HepG2 (cell line): ENCODE measurements around the gene EPO. TPM values are rescaled to one million over a fixed set of nuclear protein-coding genes. Genes with fewer than 3 reads are reported as not detected.

Experiments used
- ATAC-seq: fragments of 200-7000 bp; cut with Tn5 transposase; 3 replicates; pipeline ENCODE4 v1.9.1; 2020; ENCODE audit warnings: mild to moderate bottlenecking, moderate library complexity
- BruUV-seq: library from RNA; stranded (reverse); fragments of 400-500 nt; replicated peaks from 2 replicates; lab custom pipeline; 2021; lab: Mats Ljungman, UMichigan
- CTCF ChIA-PET: fragments of 300-600 bp; formaldehyde crosslinking; extraction: SDS; loops from one replicate; lab custom pipeline; 2021; ENCODE audit warnings: low total read pairs, inconsistent platforms, low intra/inter-chr PET ratio; lab: Yijun Ruan, JAX
- POLR2A ChIA-PET: fragments of 350-600 bp; sonication (Branson Sonifier 250); formaldehyde crosslinking; loops from one replicate; lab custom pipeline; 2020; ENCODE audit warnings: antibody characterized with exemption, inconsistent platforms; lab: Yijun Ruan, JAX
- DNase-seq: peaks from one replicate; pipeline ENCODE4 v3.0.0-alpha.2; 2015; ENCODE audit warnings: low spot score
- FAIRE-seq: peaks from 3 replicates; lab custom pipeline; 2011; peaks lifted over from hg19 to GRCh38; lab: Jason Lieb, UNC
- H2AFZ ChIP-seq: one replicate; pipeline ENCODE4 v1.6.1; 2011; ENCODE audit warnings: low read length, inconsistent platforms
- H3K27ac ChIP-seq: fragments of 300-600 bp; 3 replicates; pipeline ENCODE4 v1.8.0; 2011; ENCODE audit warnings: mixed run types, mild to moderate bottlenecking, mixed read lengths, low read length, inconsistent platforms; ENCODE audit not compliant: insufficient read depth; ENCODE audit errors: extremely low read length
- H3K27me3 ChIP-seq, 2 experiments: fragments of 200-600 bp in 1 of 2; 2 replicates in 1 of 2; 3 replicates in 1 of 2; pipeline versions ENCODE4 v1.6.0 to v1.8.0; 2011; ENCODE audit warnings: low read length in 2 of 2, mild to moderate bottlenecking in 2 of 2, moderate library complexity in 2 of 2, inconsistent platforms in 1 of 2; ENCODE audit not compliant: insufficient read depth in 2 of 2, control insufficient read depth in 1 of 2
- H3K36me3 ChIP-seq, 2 experiments: fragments of 200-600 bp in 1 of 2; replicated peaks in 1 of 2; 2 replicates in 1 of 2; 3 replicates in 1 of 2; pipeline versions ENCODE4 v1.5.1 to v1.8.0; 2011; ENCODE audit warnings: low read length in 2 of 2, inconsistent platforms in 1 of 2; ENCODE audit not compliant: insufficient read depth in 2 of 2, control insufficient read depth in 1 of 2
- H3K4me1 ChIP-seq: 2 replicates; pipeline ENCODE4 v1.5.1; 2012; ENCODE audit warnings: low read length, inconsistent platforms; ENCODE audit not compliant: insufficient read depth
- H3K4me2 ChIP-seq: 2 replicates; pipeline ENCODE4 v1.6.0; 2011; ENCODE audit warnings: low read depth, low read length, inconsistent platforms
- H3K4me3 ChIP-seq, 3 experiments: fragments of 200-600 bp in 1 of 3; sonication (generic), shearing (Covaris generic) in 1 of 3; replicated peaks in 1 of 3; 2 replicates each; pipeline ENCODE4 v1.5.1; 2011 to 2016; ENCODE audit warnings: low read length in 3 of 3, inconsistent platforms in 2 of 3, low read depth in 2 of 3, mild to moderate bottlenecking in 2 of 3, control low read depth in 1 of 3, mixed read lengths in 1 of 3; ENCODE audit not compliant: insufficient read depth in 1 of 3
- H3K79me2 ChIP-seq: one replicate; pipeline ENCODE4 v1.6.1; 2011; ENCODE audit warnings: low read length, inconsistent platforms; ENCODE audit not compliant: insufficient read depth
- H3K9ac ChIP-seq: 2 replicates; pipeline ENCODE4 v1.6.0; 2011; ENCODE audit warnings: mild to moderate bottlenecking, low read depth, low read length, inconsistent platforms; ENCODE audit not compliant: insufficient read depth
- H3K9me3 ChIP-seq: 2 replicates; pipeline ENCODE4 v1.5.1; 2012; ENCODE audit warnings: mild to moderate bottlenecking, low read length
- H4K20me1 ChIP-seq: 2 replicates; pipeline ENCODE4 v1.6.0; 2011; ENCODE audit warnings: inconsistent platforms, mild to moderate bottlenecking, low read length, moderate library complexity; ENCODE audit not compliant: insufficient read depth
- ARID5B ChIP-seq: IDR thresholded peaks from 2 replicates; pipeline ENCODE4 v1.4.0; 2020; ENCODE audit warnings: mild to moderate bottlenecking, missing genetic modification reagents
- CCDC6 ChIP-seq: sonication (generic); formaldehyde crosslinking; IDR thresholded peaks from 2 replicates; pipeline ENCODE4 v1.8.1; 2022; ENCODE audit warnings: mild to moderate bottlenecking, missing genetic modification reagents, moderate library complexity
- HNRNPH1 ChIP-seq: fragments of 200-400 bp; formaldehyde crosslinking; optimal IDR thresholded peaks from 2 replicates; pipeline ENCODE3; 2017; ENCODE audit warnings: mild to moderate bottlenecking, low read depth, low read length
- KDM5B ChIP-seq: sonication (generic); formaldehyde crosslinking; IDR thresholded peaks from 2 replicates; pipeline ENCODE4 v1.4.0; 2020; ENCODE audit warnings: missing genetic modification reagents, mild to moderate bottlenecking, borderline replicate concordance
- KMT2A ChIP-seq: sonication (generic); formaldehyde crosslinking; IDR thresholded peaks from 2 replicates; pipeline ENCODE4 v1.4.0; 2020; ENCODE audit warnings: missing genetic modification reagents
- MXI1 ChIP-seq: IDR thresholded peaks from 3 replicates; pipeline ENCODE4 v1.6.1; 2012; ENCODE audit warnings: low read depth, low read length, inconsistent platforms, borderline replicate concordance
- MYC ChIP-seq: sonication (generic); formaldehyde crosslinking; IDR thresholded peaks from 2 replicates; pipeline ENCODE4 v1.9.0; 2021; ENCODE audit warnings: missing genetic modification reagents, borderline replicate concordance
- PLRG1 ChIP-seq: fragments of 450-650 bp; conservative IDR thresholded peaks from 2 replicates; pipeline ENCODE4 v1.6.1; 2016
- RAD51 ChIP-seq: fragments of 450-650 bp; IDR thresholded peaks from 2 replicates; pipeline ENCODE4 v1.6.1; 2016; ENCODE audit warnings: borderline replicate concordance
- YEATS4 ChIP-seq: sonication (generic); formaldehyde crosslinking; IDR thresholded peaks from 2 replicates; pipeline ENCODE4 v1.4.0; 2020; ENCODE audit warnings: missing genetic modification reagents, borderline replicate concordance
- ZBTB7B ChIP-seq: sonication (generic); formaldehyde crosslinking; IDR thresholded peaks from 2 replicates; pipeline ENCODE4 v1.4.0; 2020; ENCODE audit warnings: missing genetic modification reagents
- ZNF556 ChIP-seq: sonication (generic); formaldehyde crosslinking; IDR thresholded peaks from 2 replicates; pipeline ENCODE4 v1.4.0; 2020; ENCODE audit warnings: mild to moderate bottlenecking, missing genetic modification reagents, borderline replicate concordance
- ZNF670 ChIP-seq: sonication (generic); formaldehyde crosslinking; IDR thresholded peaks from 2 replicates; pipeline ENCODE4 v1.8.0; 2022; ENCODE audit warnings: mild to moderate bottlenecking, missing genetic modification reagents, borderline replicate concordance
- ZNF687 ChIP-seq: sonication (generic); formaldehyde crosslinking; IDR thresholded peaks from 2 replicates; pipeline ENCODE4 v1.5.1; 2020; ENCODE audit warnings: mild to moderate bottlenecking, missing genetic modification reagents, moderate library complexity
- ZNF777 ChIP-seq: sonication (generic); formaldehyde crosslinking; IDR thresholded peaks from 2 replicates; pipeline ENCODE4 v1.4.0; 2020; ENCODE audit warnings: missing genetic modification reagents
- ZNF816 ChIP-seq: sonication (generic); formaldehyde crosslinking; IDR thresholded peaks from 2 replicates; pipeline ENCODE4 v1.8.0; 2022; ENCODE audit warnings: missing genetic modification reagents, mild to moderate bottlenecking, borderline replicate concordance
- WGBS: methylation state at CpG from one replicate; pipeline ENCODE4 v1.1.6; 2017; ENCODE audit warnings: low lambda C conversion rate; 5-methylcytosine and 5-hydroxymethylcytosine counted together
- in situ Hi-C: cut with HindIII; loops from 2 replicates; pipeline ENCODE4 v1.10.0; 2017; ENCODE audit warnings: low pct_unique_long_range_greater_than_20kb; ENCODE audit not compliant: extremely low pct_ligation_motif_present
- intact Hi-C: fragments of 100-400 bp; cut with micrococcal nuclease; formaldehyde crosslinking; loops from one replicate; pipeline ENCODE4 v1.10.0; 2022; ENCODE audit not compliant: unreplicated experiment
- polyA plus RNA-seq, 8 experiments: library from polyadenylated mRNA; depleted of rRNA in 3 of 8; stranded (reverse) in 7 of 8; unstranded in 1 of 8; fragments of >200 nt; fragmentation: Illumina TruSeq in 4 of 8; extraction: Trizol in 4 of 8; gene quantifications; 2 replicates each; pipeline versions ENCODE4 v1.2.1 to v1.2.3, GENCODE V29; 2011 to 2016; ENCODE audit warnings: low read depth in 4 of 8, missing spikeins in 1 of 8, mixed read lengths in 1 of 8; ENCODE audit not compliant: insufficient read depth in 1 of 8
- total RNA-seq, 5 experiments: library from RNA; depleted of rRNA; stranded (reverse); fragments of >200 nt; fragmentation: Illumina TruSeq; extraction: Trizol; gene quantifications; 2 replicates each; pipeline ENCODE4 v1.2.3, GENCODE V29; 2016; ENCODE audit warnings: low read depth in 1 of 5

EPO gene
- total and polyA plus RNA-seq, 2 of the 13 experiments (the other 11 are each of a cell fraction or from before 2014, with no cell fraction given) = 10.3 to 25.7 TPM

- WGBS = 2% methylated on average over 11 of the region's 56 CpGs
- peak overlapping the region; percentile 92 for H3K4me2 ChIP-seq
- TF ChIP-seq ZNF556 (CRISPR knock-in tag) (no peak), HNRNPH1 (no peak), ZNF670 (CRISPR knock-in tag) (peak; percentile 54; the same call in 1 of the 2 replicates), CCDC6 (CRISPR knock-in tag) (no peak), ZNF816 (peak; percentile 43; the same call in 1 of the 2 replicates), PLRG1 (no peak), KDM5B (CRISPR knock-in tag) (no peak; the same call in 1 of the 2 replicates), YEATS4 (CRISPR knock-in tag) (peak; percentile 34; the same call in 1 of the 2 replicates), ZNF687 (CRISPR knock-in tag) (peak; percentile 94), RAD51 (no peak), KMT2A (0 out of 2 replicates have a peak, but pooled peaks have one; percentile 45), ZBTB7B (CRISPR knock-in tag) (peak; percentile 73), MYC (CRISPR knock-in tag) (peak; percentile 81; the same call in 1 of the 2 replicates), MXI1 (peak; percentile 31; the same call in 1 of the 3 replicates), ARID5B (CRISPR knock-in tag) (peak; percentile 42; the same call in 1 of the 2 replicates), ZNF777 (CRISPR knock-in tag) (peak; percentile 50; the same call in 1 of the 2 replicates)
These were observed 620 bp downstream of the EPO start for GRCh38 chr7:100720671-100721504.

More at GRCh38 chr7:100720671-100721504, 620 bp downstream of the EPO start:
- BruUV-seq = no TSS peak
- peak overlapping the region; percentile 63 for H3K9ac ChIP-seq
- no peaks in the 10 kb centered on the region for H4K20me1 ChIP-seq
- H3K27me3 ChIP-seq = no peaks in the 10 kb centered on the region; a peak in 1 of 5 replicates
- ChIA-PET POLR2A (interaction anchor here (0.6 to 5.9 kb wide), 3 partner anchors 14 to 587 kb away, joined by 3 to 59 read pairs (median 3); partner anchors contain the start of genes FBXO24, LRCH4 and POP7), CTCF (no interaction called here)
- peak overlapping the region; percentile 72 for H3K27ac ChIP-seq
- peak; percentile 79 for ATAC-seq
- no peak overlapping the region for H2AFZ ChIP-seq
- no peaks in the 10 kb centered on the region for H3K36me3 ChIP-seq
- FAIRE-seq = no peak
- peaks cover 9% of the 10 kb centered on the region for H3K79me2 ChIP-seq
- in situ Hi-C loops = no loop called here
- peak; percentile 35 for DNase-seq
- H3K4me3 ChIP-seq = peak overlapping the region; percentile 79 to 84 (median 82)
- no peaks in the 10 kb centered on the region for H3K9me3 ChIP-seq
- peaks cover 75% of the 10 kb centered on the region for H3K4me1 ChIP-seq
- intact Hi-C loops = no loop called here
